ENCODE results near the gene LPAR5. TPM values are rescaled to one million over a fixed set of nuclear protein-coding genes. Genes with fewer than 3 reads are reported as not detected.
"Not testable (repeated sequence)": the region's sequence is repeated elsewhere in the genome, so short reads cannot be mapped to it uniquely, and the experiment has no call there.

LPAR5 gene
- polyA plus RNA-seq, 1 donor: 1.1 TPM

- no peak for DNase-seq (ENCODE audit: low read depth)
Measured at GRCh38 chr12:6607751-6608591, 27.8 kb downstream of the LPAR5 start.

GRCh38 chr12:6606331-6607131 is 29.2 kb downstream of the LPAR5 start:
- DNase-seq (ENCODE audit: low read depth): no peak

GRCh38 chr12:6605421-6606330 is 30.1 kb downstream of the LPAR5 start:
- DNase-seq (ENCODE audit: low read depth): no peak

GRCh38 chr12:6604259-6605029 is 31.3 kb downstream of the LPAR5 start:
- DNase-seq (ENCODE audit: low read depth): no peak

- DNase-seq (ENCODE audit: low read depth): no peak
Measured at GRCh38 chr12:6603095-6603567, 32.6 kb downstream of the LPAR5 start.

- DNase-seq (ENCODE audit: low read depth): no peak
Measured at GRCh38 chr12:6602526-6602925, 33.2 kb downstream of the LPAR5 start.

- DNase-seq (ENCODE audit: low read depth): not testable (repeated sequence)
Measured at GRCh38 chr12:6595673-6596072, 40.1 kb downstream of the LPAR5 start.

GRCh38 chr12:6592087-6592486 is 43.7 kb downstream of the LPAR5 start:
- DNase-seq (ENCODE audit: low read depth): no peak

GRCh38 chr12:6586569-6586968 is 49.2 kb downstream of the LPAR5 start:
- not testable (repeated sequence) for DNase-seq (ENCODE audit: low read depth)

GRCh38 chr12:6584293-6584692 is 51.5 kb downstream of the LPAR5 start:
- no peak for DNase-seq (ENCODE audit: low read depth)

- no peak for DNase-seq (ENCODE audit: low read depth)
Measured at GRCh38 chr12:6582959-6583358, 52.8 kb downstream of the LPAR5 start.

- DNase-seq (ENCODE audit: low read depth): no peak
Measured at GRCh38 chr12:6582196-6582595, 53.6 kb downstream of the LPAR5 start.

- DNase-seq (ENCODE audit: low read depth): no peak
Measured at GRCh38 chr12:6575648-6576047, 60.1 kb downstream of the LPAR5 start.

- no peak for DNase-seq (ENCODE audit: low read depth)
Measured at GRCh38 chr12:6574576-6575295, 61.0 kb downstream of the LPAR5 start.

GRCh38 chr12:6573001-6573400 is 62.8 kb downstream of the LPAR5 start:
- DNase-seq (ENCODE audit: low read depth): no peak

GRCh38 chr12:6570264-6570887 is 65.4 kb downstream of the LPAR5 start:
- no peak for DNase-seq (ENCODE audit: low read depth)

GRCh38 chr12:6569786-6570185 is 66.0 kb downstream of the LPAR5 start:
- DNase-seq (ENCODE audit: low read depth): no peak

GRCh38 chr12:6569312-6569711 is 66.4 kb downstream of the LPAR5 start:
- no peak for DNase-seq (ENCODE audit: low read depth)
